HTERT RPE-1 (cell line): ENCODE results near the gene CST9L.

Source experiments
- in situ Hi-C: fragments of 300-500 bp; cut with MboI; formaldehyde crosslinking; loops from 4 replicates; pipeline ENCODE4 v1.14.3; 2020; ENCODE audit warnings: low sequenced_read_pairs

CST9L gene

DNA sequence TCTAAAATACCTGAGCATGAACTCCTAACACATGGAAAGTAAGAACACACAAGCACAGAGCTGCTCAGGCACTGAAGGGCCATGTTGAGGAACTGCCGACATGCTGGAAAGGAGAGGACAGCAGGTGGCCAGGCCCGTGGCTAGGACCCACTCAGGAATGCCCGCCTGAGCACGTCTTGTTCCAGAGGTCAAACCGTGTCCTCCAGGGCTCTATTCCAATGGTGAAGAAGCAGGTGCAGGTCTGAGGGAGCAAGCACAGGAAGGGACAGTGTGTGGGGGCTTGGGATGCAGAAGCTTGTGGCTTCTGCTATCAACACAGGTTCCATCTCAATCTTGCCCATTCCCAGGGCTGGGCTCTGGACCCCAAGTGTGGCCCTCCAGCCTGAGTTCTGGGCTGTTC lies 20.7 kb downstream of the CST9L start:
- in situ Hi-C loops = no loop called here

GRCh38 chr20:23546435-23547144 lies 21.7 kb downstream of the CST9L start:
- in situ Hi-C loops = no loop called here

- in situ Hi-C loops = no loop called here
These were observed 24.2 kb downstream of the CST9L start for GRCh38 chr20:23544133-23544532.

- in situ Hi-C loops = no loop called here
These were observed 25.5 kb downstream of the CST9L start for GRCh38 chr20:23542801-23543200.

GRCh38 chr20:23541776-23542175 lies 26.5 kb downstream of the CST9L start:
- in situ Hi-C loops = no loop called here

- in situ Hi-C loops = no loop called here
These were observed 27.0 kb downstream of the CST9L start for GRCh38 chr20:23541330-23541729.

- in situ Hi-C loops = no loop called here
These were observed 27.7 kb downstream of the CST9L start for GRCh38 chr20:23540624-23541023.

DNA sequence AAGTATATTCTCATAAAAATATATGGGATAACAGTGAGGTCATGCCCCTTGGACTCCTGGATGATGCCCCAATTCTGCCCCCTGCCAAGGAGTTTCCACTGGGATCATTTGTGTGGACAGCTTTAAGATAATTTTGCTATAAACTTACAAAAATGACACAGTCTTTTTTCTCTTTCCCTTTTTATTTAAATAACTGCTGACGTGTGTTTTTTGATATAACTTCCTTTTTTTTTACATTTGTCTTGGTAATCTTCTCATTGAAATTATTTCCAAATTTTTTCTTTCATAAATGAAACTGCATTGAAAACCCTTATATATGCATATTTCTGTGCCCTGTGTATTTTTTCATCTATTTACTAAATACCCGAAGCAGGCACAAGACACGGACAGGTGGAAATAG lies 31.3 kb downstream of the CST9L start:
- in situ Hi-C loops = no loop called here

DNA sequence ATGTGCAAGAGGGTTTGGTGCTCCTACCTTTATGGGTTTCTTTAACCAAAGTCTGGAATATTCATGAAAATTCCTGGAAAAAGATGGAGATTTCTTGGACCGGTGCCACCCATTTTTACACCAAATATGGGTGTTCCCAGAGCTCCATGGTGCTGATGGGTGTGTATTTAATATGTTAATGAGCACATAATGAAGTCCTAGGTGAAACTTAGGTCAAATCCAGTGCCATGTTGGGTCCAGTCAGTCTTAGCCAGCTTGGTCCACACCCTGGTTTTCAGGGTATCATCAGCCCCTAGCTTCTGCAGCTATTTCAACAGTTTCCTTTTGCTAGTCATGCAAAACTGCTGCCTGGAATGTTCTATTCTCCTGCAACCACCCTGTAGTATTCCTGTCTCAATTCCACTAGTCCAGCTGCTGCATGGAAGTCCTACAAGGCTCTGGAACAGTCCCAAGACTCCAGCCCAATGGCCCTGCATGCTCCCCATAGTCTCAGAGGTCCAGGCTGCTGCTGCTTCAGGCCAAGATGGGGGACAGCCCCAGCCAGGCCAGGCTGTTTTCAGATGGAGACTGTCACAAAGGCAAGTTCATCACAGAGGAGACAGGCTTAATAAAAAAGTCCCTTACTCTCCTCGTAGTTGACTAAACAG lies 31.8 kb downstream of the CST9L start:
- in situ Hi-C loops = no loop called here

- in situ Hi-C loops = no loop called here
These were observed 33.3 kb downstream of the CST9L start for GRCh38 chr20:23534801-23535593.

GRCh38 chr20:23533161-23533560 lies 35.1 kb downstream of the CST9L start:
- in situ Hi-C loops = no loop called here

DNA sequence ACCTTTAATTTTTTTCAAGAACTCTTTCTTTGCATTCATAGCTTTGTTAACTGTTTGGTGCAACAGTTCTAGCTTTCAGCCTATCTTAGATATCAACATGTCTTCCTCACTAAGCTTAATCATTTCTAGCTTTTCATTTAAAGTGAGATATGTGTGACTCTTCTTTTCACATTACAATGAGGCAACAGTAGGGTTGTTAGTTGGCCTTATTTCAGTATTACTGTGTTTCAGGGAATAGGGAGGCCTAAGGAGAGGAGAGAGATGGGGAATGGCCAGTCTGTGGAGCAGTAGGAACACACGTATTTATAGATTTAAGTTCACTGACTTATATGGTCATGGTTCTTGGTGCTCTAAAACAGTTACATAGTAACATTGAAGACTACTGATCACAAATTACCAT lies 35.8 kb downstream of the CST9L start:
- in situ Hi-C loops = no loop called here

DNA sequence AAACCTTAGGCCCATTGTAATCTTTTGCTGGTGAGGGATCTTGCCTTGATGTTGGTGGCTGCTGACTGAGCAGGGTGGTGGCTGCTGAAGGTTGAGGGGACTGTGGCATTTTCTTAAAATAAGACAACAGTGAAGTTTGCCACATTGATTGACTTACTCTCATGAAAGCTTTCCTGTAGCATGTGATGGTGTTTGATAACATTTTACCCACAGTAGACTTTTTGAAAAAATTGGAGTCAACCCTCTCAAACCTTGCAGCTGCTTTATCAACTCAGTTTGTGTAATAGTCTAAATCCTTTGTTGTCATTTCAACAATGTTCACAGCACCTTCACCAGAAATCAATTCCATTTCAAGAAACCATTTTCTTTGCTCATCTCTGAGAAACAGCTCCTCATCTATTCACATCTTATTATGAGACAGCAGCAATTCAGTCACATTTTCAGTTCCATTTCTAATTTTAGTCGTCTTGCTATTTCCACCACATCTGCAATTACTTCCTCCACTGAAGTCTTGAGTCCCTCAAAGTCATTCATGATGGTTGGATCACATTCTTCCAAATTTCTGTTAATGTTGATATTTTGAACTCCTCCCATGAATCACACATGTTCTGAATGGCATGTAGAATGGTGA lies 37.2 kb downstream of the CST9L start:
- in situ Hi-C loops = no loop called here

DNA sequence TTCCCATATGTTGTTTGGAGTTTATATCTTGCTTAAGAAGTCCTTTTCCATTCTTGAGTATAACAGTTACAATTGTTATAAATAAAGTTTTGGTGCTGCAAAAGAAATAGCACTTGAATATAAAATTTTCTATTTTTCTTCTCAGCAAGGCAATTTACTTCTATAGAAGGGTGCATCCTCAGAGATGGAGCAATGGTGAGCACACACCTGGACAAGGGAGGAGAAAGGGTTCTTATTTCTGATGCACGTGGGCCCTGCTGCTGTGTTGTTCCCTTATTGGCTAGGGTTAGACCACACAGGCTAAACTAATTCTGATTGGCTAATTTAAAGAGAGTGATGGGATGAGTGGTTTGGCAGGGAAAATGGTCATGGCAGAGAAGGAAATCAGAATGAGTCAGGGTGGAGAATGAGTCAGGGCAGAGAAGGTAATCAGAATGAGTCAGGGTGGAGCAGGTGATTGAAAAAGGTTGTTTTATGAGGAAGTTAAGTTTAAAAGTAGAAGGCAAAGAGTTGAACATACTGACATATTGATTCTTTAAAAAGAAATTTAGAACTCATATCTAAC lies 39.3 kb downstream of the CST9L start:
- in situ Hi-C loops = no loop called here

- in situ Hi-C loops = no loop called here
These were observed 41.4 kb downstream of the CST9L start for GRCh38 chr20:23526850-23527249.

- in situ Hi-C loops = no loop called here
These were observed 44.1 kb downstream of the CST9L start for GRCh38 chr20:23524146-23524545.

GRCh38 chr20:23520185-23520584 lies 48.1 kb downstream of the CST9L start:
- in situ Hi-C loops = no loop called here

DNA sequence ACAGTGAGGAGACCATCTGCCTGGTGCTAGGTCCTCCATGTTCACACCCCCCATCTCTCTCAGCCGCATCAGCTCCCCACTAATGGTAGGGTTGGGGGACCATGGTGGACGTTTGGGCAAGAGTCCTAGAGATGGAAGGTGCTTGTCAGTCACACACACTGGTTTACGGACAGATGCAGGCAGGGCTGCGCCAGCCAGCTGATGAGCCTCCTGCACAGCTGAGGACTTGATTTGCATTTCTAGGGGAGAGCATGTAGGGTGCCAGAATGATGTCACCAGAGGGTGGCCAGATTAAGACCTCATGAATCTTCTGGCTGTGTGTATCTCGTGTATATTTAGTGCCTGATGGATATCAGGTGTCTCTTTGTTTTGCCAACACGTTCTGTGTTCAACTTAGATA lies 48.7 kb downstream of the CST9L start:
- in situ Hi-C loops = no loop called here

DNA sequence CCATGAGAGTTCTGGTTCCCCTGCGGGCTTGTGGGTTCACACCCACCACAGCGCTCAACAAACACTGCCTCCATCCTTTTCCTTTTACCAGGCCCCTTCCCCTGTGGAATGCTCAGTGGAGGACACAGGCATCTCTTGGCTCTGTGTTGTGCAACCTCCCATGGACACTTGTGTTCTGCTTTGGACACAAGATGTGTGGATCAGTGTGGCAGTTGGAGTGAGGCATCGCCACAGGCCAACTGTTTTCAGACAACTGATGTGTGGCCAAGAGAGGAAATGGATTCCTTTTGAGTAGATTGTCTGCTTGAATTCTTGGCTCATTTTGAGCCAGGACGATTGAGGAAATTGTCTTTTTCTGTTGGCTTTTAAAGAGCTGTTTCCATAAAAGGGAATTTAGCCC lies 50.6 kb downstream of the CST9L start:
- in situ Hi-C loops = no loop called here

DNA sequence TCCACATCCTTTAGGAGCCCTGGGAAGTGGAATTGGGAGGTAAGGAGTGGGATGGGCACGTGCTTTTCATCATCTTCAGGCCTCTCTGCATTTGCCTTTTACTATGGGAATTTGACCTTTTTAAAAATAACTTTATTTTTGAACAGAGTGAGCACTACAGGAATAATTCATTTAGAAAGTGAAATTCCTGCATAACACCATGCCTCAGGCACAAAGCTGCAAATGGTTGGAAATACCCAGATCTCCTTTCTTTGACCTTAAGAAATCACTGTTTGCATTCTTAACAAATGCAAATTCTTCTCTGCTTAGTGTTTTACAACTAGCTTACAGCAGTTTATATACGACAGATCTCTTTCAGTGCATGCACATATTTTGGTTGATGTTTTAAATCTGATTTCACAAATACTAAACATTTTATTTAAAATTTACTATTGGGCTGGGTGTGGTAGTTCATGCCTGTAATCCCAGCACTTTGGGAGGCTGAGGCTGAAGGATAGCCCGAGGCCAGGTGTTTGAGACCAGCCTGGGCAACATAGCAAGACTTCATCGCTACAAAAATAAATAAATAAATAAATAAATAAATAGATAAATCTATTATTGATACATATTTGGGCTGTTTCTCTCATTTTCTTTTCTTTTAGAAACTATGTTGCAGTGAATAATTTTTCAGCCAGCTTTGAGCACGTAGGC lies 52.9 kb downstream of the CST9L start:
- in situ Hi-C loops = no loop called here

DNA sequence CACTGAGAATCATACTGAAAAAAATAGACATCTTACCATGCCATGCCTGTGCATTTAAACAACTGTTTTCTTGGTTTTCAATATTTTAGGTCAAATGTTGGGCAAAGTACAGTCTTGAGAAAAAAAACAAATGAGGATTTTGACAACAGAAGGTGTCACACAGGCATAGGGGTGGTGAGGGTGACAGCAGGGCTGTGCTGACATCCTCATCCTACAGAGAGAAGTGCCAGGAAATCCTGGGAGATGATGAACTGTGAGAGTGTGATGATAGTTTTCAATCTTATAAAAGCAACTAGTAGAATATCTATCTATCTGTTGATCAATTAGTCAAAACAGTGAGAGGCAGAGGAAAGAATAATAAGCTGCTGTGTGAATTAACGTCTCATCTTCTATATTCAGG lies 53.4 kb downstream of the CST9L start:
- in situ Hi-C loops = no loop called here
